DMS 273 treated with DMSO at 0.1 percent for 48 hours (cell line): ENCODE results near the gene POLR2I.
"Not testable (repeated sequence)": the region's sequence is repeated elsewhere in the genome, so short reads cannot be mapped to it uniquely, and the experiment has no call there.

Source experiments
- DNase-seq: peaks from one replicate; lab custom pipeline; 2025; lab: John Stamatoyannopoulos, UW

Gene POLR2I

DNA sequence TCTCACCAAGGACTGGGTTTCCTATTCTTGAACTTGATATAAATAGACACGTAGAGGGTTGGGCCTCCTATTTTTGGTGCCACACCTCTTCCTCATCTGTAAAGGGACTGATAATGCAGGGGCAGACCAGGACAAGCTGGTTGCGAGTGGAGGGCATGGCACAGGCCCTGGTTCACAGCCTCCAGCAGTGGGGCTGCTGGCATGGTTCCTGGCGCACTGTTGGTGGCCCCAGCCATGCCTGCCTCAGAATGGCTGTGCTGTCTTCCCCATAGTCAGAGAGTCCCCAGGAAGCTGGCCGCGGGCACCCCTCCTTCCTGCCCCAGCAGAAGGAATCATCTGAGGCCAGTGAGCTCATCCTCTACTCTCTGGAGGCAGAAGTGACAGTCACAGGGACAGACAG is 14.2 kb downstream of the POLR2I start:
- DNase-seq = no peak

DNA sequence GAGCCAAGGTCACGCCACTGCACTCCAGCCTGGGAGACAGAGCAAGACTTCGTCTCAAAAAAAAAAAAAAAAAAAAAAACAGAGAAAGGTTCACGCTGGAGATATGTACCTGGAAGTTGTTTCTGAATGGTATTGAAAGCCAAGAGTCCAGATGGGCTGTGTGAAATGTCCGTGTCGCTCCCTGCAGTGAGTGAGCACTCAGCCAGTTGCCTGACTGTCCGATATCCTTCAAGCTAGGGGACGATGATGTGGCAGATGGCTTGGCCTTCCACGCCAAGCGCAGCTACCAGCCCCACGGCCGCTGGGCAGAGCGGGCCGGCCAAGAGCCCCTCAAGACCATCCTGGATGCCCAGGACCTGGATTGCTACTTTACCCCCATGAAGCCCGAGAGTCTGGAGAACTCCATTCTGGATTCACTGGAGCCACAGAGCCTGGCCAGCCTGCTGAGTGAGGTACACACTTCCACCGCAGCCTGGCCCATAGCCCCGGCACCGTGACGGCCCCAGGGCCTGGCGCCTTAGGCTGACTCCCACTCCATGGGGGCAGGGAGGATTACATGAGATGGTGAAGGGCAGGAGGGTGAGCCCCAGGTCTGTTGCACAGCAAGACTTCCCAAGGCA is 15.4 kb downstream of the POLR2I start:
- DNase-seq = no peak

DNA sequence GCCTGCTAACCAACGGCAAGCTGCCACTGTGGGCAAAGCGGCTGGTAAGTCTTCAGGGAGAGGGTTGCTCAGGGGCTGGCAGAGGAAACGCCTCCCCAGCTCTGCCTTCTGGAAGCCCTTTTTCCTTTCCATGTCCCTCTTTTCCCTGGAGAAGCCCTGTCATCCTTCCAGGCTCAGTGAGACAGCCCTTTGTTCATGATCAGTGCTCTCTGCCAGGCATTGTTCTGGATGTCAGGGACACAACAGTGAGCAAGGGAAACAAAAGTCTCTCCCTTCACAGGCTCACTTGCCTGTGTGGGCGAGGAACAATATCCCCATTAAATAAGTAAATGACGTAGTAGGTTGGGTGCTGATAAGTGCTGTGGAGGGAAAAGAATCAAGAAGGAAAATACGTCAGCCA is 17.6 kb downstream of the POLR2I start:
- DNase-seq = no peak

DNA sequence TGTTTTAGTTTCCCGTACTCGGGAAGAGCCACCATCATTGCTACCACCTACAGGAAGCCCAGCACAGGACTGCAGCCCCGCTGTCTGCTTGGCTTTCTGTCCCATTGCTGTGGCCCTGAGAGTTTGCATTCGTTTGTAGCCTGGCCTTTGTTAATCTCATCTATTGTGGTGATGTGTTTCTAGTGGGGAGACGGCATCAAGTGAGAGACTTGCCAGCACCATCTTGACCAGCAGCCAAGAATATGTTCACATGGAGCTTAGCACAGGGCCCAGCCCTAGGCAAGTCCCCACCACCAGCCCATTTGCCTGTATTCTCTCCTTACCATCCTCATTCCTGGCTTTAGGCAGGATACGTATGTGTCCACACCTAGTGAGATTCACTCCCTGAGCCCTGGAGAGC is 21.0 kb downstream of the POLR2I start:
- DNase-seq = no peak

DNA sequence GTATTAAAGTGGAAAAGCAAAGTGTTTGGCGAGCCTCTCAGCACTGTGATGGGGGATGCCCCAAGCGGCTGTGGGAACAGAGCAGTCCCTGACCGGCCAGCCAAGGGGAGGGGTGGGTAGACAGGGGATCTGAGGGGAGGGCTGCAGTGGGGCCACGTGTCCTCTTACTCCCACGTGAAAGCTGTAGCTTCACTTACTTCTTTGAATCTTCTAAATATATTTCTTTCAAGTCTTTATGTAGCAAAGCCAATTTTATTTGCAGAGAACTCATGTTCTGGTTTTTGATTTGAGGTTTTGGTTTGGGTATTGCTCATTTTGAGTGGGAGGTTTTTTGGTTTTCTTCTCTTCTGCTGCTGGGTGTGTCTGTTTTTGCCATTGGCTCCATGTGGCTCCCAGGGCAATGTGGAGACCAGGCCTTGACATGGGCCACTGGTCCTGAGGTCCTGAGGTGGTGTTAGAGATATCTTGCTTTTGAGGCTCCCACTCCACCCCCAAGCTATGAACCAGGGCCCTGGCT is 21.5 kb downstream of the POLR2I start:
- DNase-seq = no peak

DNA sequence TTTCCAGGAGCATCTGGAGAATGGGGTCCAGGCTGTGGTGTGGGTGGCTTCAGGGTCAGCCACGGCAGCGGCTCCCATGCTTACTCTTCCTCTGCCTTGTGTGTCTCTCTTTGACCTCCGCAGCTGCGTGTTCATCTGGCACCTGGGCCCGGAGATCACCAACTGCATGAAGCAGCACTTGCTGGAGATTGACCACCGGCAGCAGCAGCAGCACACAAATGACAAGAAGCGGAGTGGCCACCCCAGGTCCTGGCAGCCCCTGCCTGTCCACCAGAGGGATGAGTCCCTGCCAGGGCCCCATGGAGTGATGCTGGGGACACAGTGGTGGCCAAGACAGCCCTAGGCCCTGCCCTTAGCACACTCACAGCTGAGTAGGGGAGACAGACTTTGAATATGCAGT is 22.1 kb downstream of the POLR2I start:
- DNase-seq = no peak

DNA sequence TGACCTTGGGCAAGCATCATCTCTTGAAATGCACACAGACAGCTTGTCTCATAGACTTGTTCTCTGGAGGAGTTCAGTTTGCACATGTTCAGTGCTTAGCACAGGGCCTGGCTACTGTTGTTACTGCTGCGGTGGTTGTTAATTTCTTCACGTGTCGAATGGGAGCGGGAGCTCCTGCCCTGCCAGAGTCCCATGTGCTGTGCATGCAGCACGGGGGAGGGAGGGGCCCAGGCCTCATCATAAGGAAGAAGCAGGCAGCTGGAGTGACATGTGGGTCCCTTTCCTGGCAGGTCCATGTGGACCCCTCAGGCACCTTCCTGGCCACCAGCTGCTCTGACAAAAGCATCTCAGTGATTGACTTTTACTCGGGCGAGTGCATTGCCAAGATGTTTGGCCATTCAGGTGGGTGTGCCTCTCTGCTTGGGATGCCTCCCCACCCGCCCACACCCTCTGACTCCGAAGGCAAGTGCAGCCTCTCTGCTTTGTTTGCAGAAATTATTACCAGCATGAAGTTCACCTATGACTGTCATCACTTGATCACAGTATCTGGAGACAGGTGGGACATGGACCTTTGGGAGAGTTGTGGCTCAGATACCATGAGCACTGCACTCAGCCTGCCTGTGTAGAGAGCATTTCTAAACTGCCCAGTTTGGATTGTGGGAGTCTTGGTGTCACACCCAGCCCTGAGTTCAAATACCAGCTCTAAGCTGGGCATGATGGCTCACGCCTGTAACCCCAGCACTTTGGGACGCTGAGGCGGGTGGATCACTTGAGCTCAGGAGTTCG is 23.6 kb downstream of the POLR2I start:
- DNase-seq = no peak

DNA sequence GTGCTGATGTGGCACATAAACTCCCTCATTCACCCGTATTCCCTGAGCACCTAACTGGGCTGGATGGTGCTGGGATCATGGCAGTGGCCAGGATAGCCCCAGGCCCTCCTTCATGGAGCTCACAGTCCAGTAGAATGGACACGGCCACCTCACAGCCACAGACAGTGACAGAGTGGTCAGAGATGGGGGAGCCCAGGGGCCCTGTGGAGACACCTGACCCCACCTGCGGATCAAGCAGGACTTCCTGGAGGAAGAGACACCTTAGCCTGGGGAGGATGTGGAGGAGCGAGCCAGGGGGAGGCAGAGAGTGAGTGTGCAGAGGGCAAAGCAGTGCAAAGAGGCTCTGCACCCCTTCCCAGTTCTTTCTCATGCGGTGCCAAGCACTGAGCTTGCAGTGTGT is 24.8 kb downstream of the POLR2I start:
- no peak for DNase-seq

DNA sequence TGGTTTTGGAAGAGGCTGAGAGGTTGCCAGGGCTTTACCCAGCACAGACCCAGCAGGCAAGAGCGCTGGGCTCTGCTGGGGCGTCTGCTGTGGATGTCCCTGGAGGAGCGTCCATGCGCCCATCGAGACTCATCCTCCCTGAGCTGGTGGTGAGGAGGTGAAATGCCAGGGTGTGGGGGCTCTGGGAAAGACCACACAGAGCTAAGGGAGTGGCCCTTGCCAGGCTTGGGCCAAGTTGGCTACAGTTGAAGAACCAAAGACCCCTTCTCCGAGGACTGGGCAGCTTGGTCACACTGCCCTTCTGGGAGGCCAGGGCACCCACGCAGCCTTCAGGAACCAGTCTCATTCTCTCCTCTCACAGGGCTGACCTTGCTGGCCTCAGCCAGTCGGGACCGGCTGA is 28.3 kb downstream of the POLR2I start:
- DNase-seq = no peak

DNA sequence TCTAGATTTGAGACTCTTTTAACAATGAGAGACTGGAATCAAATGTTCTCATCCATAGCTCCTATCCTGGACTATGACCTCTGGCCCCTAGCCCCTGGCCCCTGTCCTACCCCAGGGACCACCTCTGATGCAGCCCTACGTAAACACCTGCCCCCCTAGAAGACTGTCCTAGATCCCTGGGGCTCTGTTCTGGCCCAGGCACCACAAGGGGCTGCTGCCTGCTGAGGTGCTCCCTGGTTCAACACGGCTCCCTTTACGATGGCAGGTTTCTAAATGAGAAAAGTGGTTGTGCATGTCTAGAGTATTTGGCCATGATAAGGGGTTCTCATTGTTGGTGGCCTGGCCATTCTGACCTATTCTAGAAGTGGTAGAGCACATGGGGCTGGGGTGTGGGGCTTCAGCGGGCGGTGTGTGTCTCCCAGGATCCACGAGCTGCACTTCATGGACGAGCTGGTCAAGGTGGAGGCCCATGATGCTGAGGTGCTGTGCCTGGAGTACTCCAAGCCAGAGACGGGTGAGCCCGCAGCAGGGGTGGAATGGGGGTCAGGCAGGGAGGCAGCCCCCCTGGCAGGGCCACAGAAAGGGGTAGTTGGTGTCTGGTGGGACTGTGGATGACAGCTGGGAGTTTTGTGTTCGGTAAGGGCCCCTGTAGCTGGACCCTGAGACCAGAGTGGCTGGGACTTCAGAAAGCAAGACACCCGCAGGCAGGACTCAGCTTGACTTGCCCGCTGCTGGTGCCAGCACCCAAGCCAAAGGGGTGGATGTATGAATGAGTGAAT is 30.3 kb downstream of the POLR2I start:
- DNase-seq = no peak

DNA sequence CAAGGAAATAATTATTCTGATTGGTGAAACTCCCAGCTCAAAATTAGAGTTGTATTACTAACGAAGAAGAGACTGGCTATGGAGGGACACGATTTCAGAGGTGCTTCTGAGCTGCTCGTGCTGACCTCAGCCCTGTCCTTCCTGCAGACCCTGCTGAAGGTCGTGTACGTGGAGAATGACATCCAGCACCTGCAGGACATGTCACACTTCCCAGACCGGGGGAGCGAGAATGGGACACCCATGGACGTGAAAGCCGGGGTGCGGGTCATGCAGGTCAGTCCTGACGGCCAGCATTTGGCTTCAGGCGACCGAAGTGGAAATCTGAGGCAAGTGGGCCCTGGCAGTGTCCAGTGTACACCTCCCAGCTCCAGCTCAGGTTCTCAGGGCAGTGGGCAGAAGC is 31.8 kb downstream of the POLR2I start:
- DNase-seq = no peak

DNA sequence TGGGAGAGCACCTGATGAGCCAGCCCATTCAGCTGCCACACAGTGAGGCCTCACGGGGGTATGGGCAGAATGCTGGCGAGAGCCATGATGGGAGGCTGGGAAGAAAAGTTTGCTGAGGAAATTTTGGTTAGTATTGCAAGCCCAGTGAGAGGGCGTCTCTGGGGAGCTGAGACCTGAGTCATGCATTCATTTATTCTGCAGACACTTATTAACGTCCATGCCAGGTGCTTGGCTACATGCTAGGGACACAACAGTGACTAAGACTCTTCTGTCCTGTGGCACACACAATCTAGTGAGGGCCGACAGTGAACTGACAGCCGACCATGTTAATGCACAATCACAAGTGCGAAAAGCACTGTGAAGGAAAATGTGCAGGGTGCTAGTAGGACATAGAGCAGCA is 32.8 kb downstream of the POLR2I start:
- DNase-seq = no peak

DNA sequence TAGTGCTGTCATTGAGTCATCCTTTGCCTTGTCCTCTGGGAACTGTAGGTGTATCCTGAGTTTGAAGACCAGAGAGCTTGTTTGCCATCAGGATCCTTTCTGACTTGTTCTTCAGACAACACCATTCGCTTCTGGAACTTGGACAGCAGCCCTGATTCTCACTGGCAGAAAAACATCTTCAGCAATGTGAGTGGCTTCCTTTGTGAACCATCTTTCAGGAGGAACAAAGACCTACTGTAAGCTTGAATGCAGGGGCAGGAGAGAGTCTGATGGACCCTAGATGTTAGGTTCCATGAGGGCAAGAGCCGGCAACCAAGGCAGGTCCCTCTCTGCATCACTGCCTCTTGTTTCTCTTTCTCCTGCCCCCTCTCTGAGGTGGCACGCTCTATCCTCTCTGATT is 33.3 kb downstream of the POLR2I start:
- DNase-seq = no peak

DNA sequence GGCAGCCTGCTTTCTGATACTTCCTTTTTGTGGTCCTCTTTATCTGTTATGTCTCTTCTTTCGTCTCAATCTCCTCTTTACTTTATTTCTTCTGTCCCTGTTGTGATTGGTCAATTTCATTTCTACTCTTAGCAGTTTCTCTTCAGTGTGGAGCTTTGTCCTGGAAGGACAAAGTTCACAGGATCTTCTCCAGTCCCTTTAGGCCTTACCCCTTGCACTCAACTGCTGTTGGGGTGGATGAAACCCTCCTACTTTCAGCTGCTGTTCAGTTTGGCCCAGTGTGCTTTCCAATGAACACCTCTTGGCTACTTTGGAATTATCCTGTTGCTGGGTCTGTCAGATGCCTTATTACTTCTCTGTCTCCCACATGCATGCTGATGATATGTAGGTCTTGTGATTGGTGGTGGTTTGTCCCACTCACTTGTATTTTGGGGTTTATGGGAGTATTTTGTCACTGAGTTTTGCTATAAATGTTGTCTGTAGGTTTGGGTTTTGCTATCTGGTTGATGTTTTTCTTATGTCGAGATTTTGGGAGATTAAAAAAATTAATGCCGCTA is 35.2 kb downstream of the POLR2I start:
- no peak for DNase-seq

DNA sequence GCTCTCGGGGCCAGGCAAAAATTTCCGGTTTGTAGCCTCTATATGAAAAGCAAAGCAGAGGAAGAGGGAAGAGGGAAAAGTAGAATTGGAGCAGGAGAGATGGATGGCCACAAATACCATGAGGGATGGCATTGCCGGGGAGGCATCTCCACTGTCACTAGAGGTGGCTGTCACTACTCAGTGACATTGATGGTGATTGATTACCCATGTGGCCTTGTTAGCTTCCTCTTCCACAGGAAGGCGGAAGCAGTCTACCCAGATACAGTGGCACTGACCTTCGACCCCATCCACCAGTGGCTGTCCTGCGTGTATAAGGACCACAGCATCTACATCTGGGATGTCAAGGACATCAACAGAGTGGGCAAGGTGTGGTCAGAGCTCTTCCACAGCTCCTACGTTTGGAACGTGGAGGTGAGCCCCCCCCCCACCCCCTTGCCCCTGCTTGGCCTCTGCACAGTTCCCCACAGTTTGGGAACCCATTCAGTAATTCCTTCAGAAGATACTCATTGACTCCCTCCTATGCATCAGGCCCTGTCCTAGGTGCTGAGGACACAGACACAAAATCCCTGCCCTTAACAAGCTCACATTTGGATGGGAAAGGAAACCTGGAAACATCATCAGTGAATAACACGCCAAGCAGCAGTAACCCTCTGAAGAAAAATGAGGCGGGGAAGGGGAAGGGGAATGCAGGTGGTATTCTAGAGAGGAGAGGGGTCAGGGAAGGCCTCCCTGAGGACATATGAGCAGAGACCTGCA is 41.4 kb downstream of the POLR2I start:
- DNase-seq = no peak

DNA sequence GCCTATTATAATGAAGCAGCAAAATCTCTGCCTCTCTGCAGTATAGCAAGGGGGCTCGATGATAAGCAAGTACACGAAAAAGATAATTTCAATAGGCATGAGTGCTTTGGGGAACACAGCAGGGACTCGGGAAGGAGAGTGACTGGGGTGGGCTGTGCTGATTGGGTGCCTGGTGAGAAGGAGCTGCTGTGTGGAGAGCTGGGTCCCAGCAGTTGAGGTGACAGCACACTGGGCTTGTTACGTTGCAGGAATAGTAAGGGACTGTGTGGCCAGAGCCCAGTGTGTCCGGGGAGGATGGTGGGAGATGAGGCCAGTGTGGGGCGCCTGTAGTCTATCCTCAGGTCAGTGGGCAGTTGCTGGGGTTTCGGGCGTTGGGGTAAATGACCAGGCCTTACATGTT is 42.6 kb downstream of the POLR2I start:
- DNase-seq = no peak

DNA sequence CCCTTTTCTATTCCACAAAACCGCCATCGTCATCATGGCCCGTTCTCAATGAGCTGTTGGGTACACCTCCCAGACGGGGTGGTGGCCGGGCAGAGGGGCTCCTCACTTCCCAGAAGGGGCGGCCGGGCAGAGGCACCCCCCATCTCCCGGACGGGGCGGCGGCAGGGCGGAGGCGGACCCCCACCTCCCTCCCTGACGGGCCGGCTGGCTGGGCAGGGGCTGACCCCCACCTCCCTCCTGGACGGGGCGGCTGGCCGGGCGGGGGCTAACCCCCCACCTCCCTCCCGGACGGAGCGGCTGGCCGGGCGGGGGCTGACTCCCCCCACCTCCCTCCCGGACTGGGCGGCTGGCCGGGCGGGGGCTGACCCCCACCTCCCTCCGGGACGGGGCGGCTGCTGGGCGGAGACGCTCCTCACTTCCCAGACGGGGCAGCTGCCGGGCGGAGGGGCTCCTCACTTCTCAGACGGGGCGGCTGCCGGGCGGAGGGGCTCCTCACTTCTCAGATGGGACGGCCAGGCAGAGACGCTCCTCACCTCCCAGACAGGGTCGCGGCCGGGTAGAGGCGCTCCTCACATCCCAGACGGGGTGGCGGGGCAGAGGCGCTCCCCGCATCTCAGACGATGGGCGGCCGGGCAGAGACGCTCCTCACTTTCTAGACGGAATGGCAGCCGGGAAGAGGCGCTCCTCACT is 45.7 kb downstream of the POLR2I start:
- DNase-seq = not testable (repeated sequence)

DNA sequence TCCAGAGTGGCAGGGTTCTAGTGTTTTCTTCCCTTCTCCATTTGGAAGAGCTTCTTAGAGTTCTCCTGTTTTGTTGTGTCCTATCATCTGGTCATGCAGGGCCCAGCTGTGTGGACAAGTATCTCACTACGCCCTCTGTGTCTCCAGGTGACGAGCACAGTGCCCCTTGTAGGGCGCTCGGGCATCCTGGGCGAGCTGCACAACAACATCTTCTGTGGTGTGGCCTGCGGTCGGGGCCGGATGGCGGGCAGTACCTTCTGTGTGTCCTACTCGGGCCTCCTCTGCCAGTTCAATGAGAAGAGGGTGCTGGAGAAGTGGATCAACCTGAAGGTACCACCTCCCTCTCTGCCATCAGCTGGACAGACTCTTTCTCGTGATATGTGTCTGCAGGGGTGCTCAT is 47.0 kb downstream of the POLR2I start:
- no peak for DNase-seq

DNA sequence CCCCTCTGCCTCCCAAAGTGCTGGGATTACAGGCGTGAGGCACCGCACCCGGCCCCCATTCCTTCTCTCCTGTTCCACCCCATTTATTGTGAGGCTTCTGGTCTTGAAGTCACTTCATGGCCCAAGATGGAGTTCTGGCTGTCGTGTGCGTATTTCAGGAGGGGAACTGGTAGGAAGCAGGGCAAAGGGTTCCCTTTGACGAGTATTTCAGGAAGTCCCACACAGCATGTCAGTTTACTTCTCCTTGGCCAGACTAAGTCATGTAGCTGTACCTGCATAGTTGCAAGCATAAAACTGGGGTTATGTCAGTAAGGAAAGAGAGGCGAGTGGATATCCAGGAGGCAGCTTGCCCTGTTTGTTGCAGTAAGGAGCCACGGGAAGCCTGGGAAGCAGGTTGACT is 49.8 kb downstream of the POLR2I start:
- no peak for DNase-seq
